CD14-positive monocyte (primary cell): Measurements from ENCODE around the gene CLASP1. TPM values are rescaled to one million over a fixed set of nuclear protein-coding genes. Genes with fewer than 3 reads are reported as not detected.
A peak's percentile ranks its signal among the peaks of the same experiment; 100 is the strongest.

Experiments
- DNase-seq, 3 donors: peaks; one replicate each; pipeline ENCODE4 v3.0.0-alpha.2; 2011 to 2022
- H2AFZ ChIP-seq: 2 replicates; pipeline ENCODE4 v1.6.0; 2012; ENCODE audit warnings: mild to moderate bottlenecking, low read depth, low read length, inconsistent platforms; ENCODE audit not compliant: insufficient read depth, poor library complexity, severe bottlenecking
- H3K27ac ChIP-seq, 2 donors: 1 replicate in 1 of 2; 2 replicates in 1 of 2; pipeline ENCODE4 v1.5.1; 2012 to 2013; ENCODE audit warnings: low read length in 2 of 2, control low read depth in 1 of 2, inconsistent platforms in 1 of 2, low read depth in 1 of 2, mild to moderate bottlenecking in 1 of 2
- H3K27me3 ChIP-seq, 2 donors: one replicate each; pipeline versions ENCODE4 v1.6.0 to v1.6.1; 2011 to 2013; ENCODE audit warnings: low read length in 2 of 2; ENCODE audit not compliant: control insufficient read depth in 2 of 2, insufficient read depth in 2 of 2
- H3K36me3 ChIP-seq, 2 donors: replicated peaks in 1 of 2; 1 replicate in 1 of 2; 2 replicates in 1 of 2; pipeline versions ENCODE4 v1.5.1 to v1.6.1; 2012 to 2013; ENCODE audit warnings: low read length in 2 of 2, control low read depth in 1 of 2, inconsistent platforms in 1 of 2, mild to moderate bottlenecking in 1 of 2; ENCODE audit not compliant: insufficient read depth in 2 of 2, control insufficient read depth in 1 of 2
- H3K4me1 ChIP-seq, 2 donors: 1 replicate in 1 of 2; 2 replicates in 1 of 2; pipeline versions ENCODE4 v1.5.1 to v1.6.1; 2012 to 2013; ENCODE audit warnings: low read length in 2 of 2, control low read depth in 1 of 2, inconsistent platforms in 1 of 2, mild to moderate bottlenecking in 1 of 2, moderate library complexity in 1 of 2; ENCODE audit not compliant: insufficient read depth in 2 of 2, control insufficient read depth in 1 of 2
- H3K4me2 ChIP-seq: replicated peaks from 2 replicates; pipeline ENCODE3; 2012; ENCODE audit warnings: low read length, moderate library complexity, mild to moderate bottlenecking; ENCODE audit not compliant: poor library complexity, severe bottlenecking; ENCODE audit errors: extremely low read depth
- H3K4me3 ChIP-seq, 3 experiments: fragments of 200-600 bp in 1 of 3; sonication (generic) in 1 of 3; replicated peaks in 1 of 3; 1 replicate in 2 of 3; 2 replicates in 1 of 3; pipeline ENCODE4 v1.5.1; 2011 to 2013; ENCODE audit warnings: low read length in 3 of 3, mild to moderate bottlenecking in 3 of 3, control low read depth in 2 of 3, low read depth in 2 of 3, inconsistent platforms in 1 of 3, moderate library complexity in 1 of 3
- H3K79me2 ChIP-seq: 2 replicates; pipeline ENCODE4 v1.6.0; 2012; ENCODE audit warnings: mild to moderate bottlenecking, control low read depth, inconsistent platforms, low read length, moderate library complexity; ENCODE audit not compliant: insufficient read depth
- H3K9ac ChIP-seq: 2 replicates; pipeline ENCODE4 v1.6.0; 2017; ENCODE audit warnings: low read length, mild to moderate bottlenecking; ENCODE audit not compliant: insufficient read depth, poor library complexity, severe bottlenecking
- H3K9me3 ChIP-seq, 2 donors: replicated peaks in 1 of 2; 1 replicate in 1 of 2; 2 replicates in 1 of 2; pipeline versions ENCODE4 v1.5.1 to v1.6.1; 2012 to 2013; ENCODE audit warnings: low read length in 2 of 2, control low read depth in 1 of 2; ENCODE audit not compliant: control insufficient read depth in 1 of 2, insufficient read depth in 1 of 2
- H4K20me1 ChIP-seq: 2 replicates; pipeline ENCODE4 v1.6.0; 2012; ENCODE audit warnings: mild to moderate bottlenecking, low read length, control low read depth, moderate library complexity; ENCODE audit not compliant: insufficient read depth
- H3K27ac Mint-ChIP-seq, 7 donors: one replicate each; pipeline ENCODE4 v1.8.0; 2020; ENCODE audit warnings: mild to moderate bottlenecking in 7 of 7, mixed read lengths in 7 of 7, moderate library complexity in 6 of 7, inconsistent platforms in 2 of 7
- H3K27me3 Mint-ChIP-seq, 3 donors: one replicate each; pipeline ENCODE4 v1.8.0; 2021 to 2022; ENCODE audit warnings: low read depth in 3 of 3, mild to moderate bottlenecking in 3 of 3, mixed read lengths in 3 of 3, moderate library complexity in 3 of 3, inconsistent platforms in 1 of 3
- H3K36me3 Mint-ChIP-seq, 2 donors: one replicate each; pipeline ENCODE4 v1.8.0; 2020; ENCODE audit warnings: mixed read lengths in 2 of 2, inconsistent platforms in 1 of 2, mild to moderate bottlenecking in 1 of 2
- H3K4me1 Mint-ChIP-seq: one replicate; pipeline ENCODE4 v1.8.0; 2020; ENCODE audit warnings: mild to moderate bottlenecking, mixed read lengths
- H3K4me3 Mint-ChIP-seq, 2 donors: one replicate each; pipeline ENCODE4 v1.8.0; 2020; ENCODE audit warnings: mild to moderate bottlenecking in 2 of 2, mixed read lengths in 2 of 2, moderate library complexity in 1 of 2
- H3K9me3 Mint-ChIP-seq, 7 donors: one replicate each; pipeline ENCODE4 v1.8.0; 2020 to 2022; ENCODE audit warnings: mixed read lengths in 7 of 7, mild to moderate bottlenecking in 6 of 7, moderate library complexity in 6 of 7, inconsistent platforms in 2 of 7
- WGBS: methylation state at CpG from one replicate; pipeline ENCODE4 v1.1.5; 2013; ENCODE audit warnings: missing lambda C conversion rate; ENCODE audit not compliant: insufficient coverage; 5-methylcytosine and 5-hydroxymethylcytosine counted together
- intact Hi-C, 2 donors: fragments of 100-400 bp; cut with micrococcal nuclease; formaldehyde crosslinking; loops; one replicate each; pipeline versions ENCODE4 v1.15.0 to v1.15.1; 2023
- polyA plus RNA-seq, 3 donors: library from polyadenylated mRNA; depleted of rRNA in 1 of 3; unstranded in 2 of 3; stranded (reverse) in 1 of 3; fragments of 300-500 nt in 2 of 3; fragments of >200 nt in 1 of 3; fragmentation: Illumina TruSeq in 2 of 3; gene quantifications; 1 replicate in 2 of 3; 2 replicates in 1 of 3; pipeline ENCODE4 v1.2.3, GENCODE V29; 2012 to 2021
- TF ChIP-seq, protein P1 (sequence below): fragments of 200-600 bp; IDR thresholded peaks from one replicate; pipeline ENCODE4 v1.8.0; 2022; ENCODE audit warnings: antibody characterized with exemption, mild to moderate bottlenecking

Gene CLASP1
- polyA plus RNA-seq, 3 donors = 4.8 to 8.1 (median 7.6) TPM

DNA sequence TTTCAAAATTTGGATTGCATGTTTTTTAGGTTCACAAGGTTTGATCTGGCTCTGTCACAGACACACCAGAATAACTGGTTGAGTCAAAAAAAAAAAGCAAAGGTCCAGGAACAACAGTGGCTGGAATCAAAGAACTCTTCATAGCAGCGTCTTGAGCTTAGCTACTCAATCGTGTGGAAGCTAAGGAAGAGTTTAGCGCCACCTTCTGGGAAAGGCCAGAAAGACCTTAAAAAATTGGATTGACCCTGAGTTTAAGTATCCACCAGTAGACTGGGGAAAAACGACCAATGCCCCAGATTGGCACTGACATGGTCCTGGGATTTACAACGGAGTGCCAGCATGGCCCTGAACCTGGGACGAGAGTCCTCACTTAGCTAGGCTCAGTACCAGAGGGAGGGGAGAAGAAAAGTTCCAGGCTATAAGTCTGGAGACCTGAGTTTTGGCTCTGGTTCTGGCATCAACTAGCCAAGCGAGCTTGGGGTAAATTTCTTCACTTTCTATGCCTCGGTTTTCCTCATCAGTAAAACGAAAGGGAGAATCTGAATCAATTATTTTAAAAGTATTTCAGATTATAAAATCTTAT is 293.1 kb downstream of the CLASP1 start:
- Histone ChIP-seq H3K27me3 (no peaks in the 10 kb centered on the region), H3K4me3 (no peak overlapping the region), H2AFZ (no peak overlapping the region), H3K9ac (no peak overlapping the region), H3K36me3 (peaks cover 58 to 99% of the 10 kb centered on the region in 2 donors), H3K79me2 (no peaks in the 10 kb centered on the region), H3K9me3 (no peaks in the 10 kb centered on the region), H3K27ac (no peak overlapping the region), H3K4me1 (no peaks in the 10 kb centered on the region), H4K20me1 (no peaks in the 10 kb centered on the region), H3K4me2 (no peak overlapping the region)
- TF ChIP-seq, protein P1, sequence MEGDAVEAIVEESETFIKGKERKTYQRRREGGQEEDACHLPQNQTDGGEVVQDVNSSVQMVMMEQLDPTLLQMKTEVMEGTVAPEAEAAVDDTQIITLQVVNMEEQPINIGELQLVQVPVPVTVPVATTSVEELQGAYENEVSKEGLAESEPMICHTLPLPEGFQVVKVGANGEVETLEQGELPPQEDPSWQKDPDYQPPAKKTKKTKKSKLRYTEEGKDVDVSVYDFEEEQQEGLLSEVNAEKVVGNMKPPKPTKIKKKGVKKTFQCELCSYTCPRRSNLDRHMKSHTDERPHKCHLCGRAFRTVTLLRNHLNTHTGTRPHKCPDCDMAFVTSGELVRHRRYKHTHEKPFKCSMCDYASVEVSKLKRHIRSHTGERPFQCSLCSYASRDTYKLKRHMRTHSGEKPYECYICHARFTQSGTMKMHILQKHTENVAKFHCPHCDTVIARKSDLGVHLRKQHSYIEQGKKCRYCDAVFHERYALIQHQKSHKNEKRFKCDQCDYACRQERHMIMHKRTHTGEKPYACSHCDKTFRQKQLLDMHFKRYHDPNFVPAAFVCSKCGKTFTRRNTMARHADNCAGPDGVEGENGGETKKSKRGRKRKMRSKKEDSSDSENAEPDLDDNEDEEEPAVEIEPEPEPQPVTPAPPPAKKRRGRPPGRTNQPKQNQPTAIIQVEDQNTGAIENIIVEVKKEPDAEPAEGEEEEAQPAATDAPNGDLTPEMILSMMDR = peak; percentile 76
- WGBS = 30% methylated on average over 4 of the region's 9 CpGs
- H3K36me3 Mint-ChIP-seq = peaks cover 63 to 74% of the 10 kb centered on the region in 2 donors
- no peak overlapping the region for H3K27ac Mint-ChIP-seq
- no peaks in the 10 kb centered on the region for H3K4me1 Mint-ChIP-seq
- H3K9me3 Mint-ChIP-seq = peaks cover 0 to 1% (median 0%) of the 10 kb centered on the region in 7 donors
- H3K4me3 Mint-ChIP-seq = no peak overlapping the region
- intact Hi-C loops = loop anchor here (2.0 to 10.0 kb wide), 3 partner anchors 227 to 269 kb away; no protein-coding TSS in a partner anchor
- peak; percentile 28 to 47 (median 47) for DNase-seq
- H3K27me3 Mint-ChIP-seq = peaks cover 0 to 2% (median 0%) of the 10 kb centered on the region in 3 donors

DNA sequence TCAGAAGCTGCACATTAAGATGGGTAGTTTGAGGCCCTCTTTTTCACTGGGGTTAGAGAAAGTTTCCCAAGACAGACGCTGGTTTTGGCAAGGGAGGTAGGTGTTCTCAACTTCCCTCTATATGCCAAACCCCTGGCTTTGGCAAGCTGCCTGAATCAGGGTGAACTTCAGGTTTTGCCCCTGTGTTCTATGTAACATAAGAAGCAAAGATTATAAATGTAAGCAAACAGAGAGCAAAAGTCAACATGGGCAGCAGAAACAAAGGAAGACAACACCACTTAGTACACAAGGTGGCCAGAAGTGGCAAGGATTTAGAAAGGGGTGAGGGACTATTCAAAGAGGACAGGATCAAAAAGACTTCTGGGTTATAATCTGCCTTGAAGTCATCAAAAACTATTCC is 293.8 kb downstream of the CLASP1 start:
- Mint-ChIP-seq H3K27ac (peak overlapping the region in 2 of 7 donors; percentile 14 to 34), H3K4me3 (no peak overlapping the region), H3K9me3 (peaks cover 0 to 1% (median 0%) of the 10 kb centered on the region in 7 donors), H3K4me1 (no peaks in the 10 kb centered on the region), H3K27me3 (peaks cover 0 to 2% (median 0%) of the 10 kb centered on the region in 3 donors), H3K36me3 (peaks cover 63 to 74% of the 10 kb centered on the region in 2 donors)
- H3K9ac ChIP-seq = no peak overlapping the region
- no peak overlapping the region for H3K4me2 ChIP-seq
- no peaks in the 10 kb centered on the region for H3K27me3 ChIP-seq
- H3K4me3 ChIP-seq = no peak overlapping the region
- no peaks in the 10 kb centered on the region for H3K9me3 ChIP-seq
- no CpG with 5 or more reads among the region's 1 CpG for WGBS
- TF ChIP-seq, protein P1 = no peak
- intact Hi-C loops = loop anchor here (5.0 to 10.0 kb wide), 2 partner anchors 231 to 268 kb away; no protein-coding TSS in a partner anchor
- H3K4me1 ChIP-seq = no peaks in the 10 kb centered on the region
- H3K27ac ChIP-seq = no peak overlapping the region
- no peak for DNase-seq
- no peaks in the 10 kb centered on the region for H3K79me2 ChIP-seq
- H4K20me1 ChIP-seq = no peaks in the 10 kb centered on the region
- peaks cover 57 to 99% of the 10 kb centered on the region in 2 donors for H3K36me3 ChIP-seq
- H2AFZ ChIP-seq = no peak overlapping the region
